ENCODE data around the gene P2RX4. TPM values are rescaled to one million over a fixed set of nuclear protein-coding genes. Genes with fewer than 3 reads are reported as not detected.
A peak's percentile ranks its signal among the peaks of the same experiment; 100 is the strongest.

P2RX4 gene
- total RNA-seq, 3 donors from 2014 or later, result 62.9 to 114 (median 86.9) TPM

GRCh38 chr12:121238604-121239350 is 28.8 kb downstream of the P2RX4 start:
- H3K27me3 ChIP-seq, result no peaks in the 10 kb centered on the region
- TF ChIP-seq POLR2AphosphoS5 (IDR thresholded peaks at IDR 0.05) (no peak), POLR2A (IDR thresholded peaks at IDR 0.05) (no peak), CTCF (IDR thresholded peaks at IDR 0.05) (no peak)
- peak overlapping the region; percentile 26 to 84 for H3K27ac ChIP-seq
- no peaks in the 10 kb centered on the region for H3K9me3 ChIP-seq
- H3K4me3 ChIP-seq, result no peak overlapping the region
- no peaks in the 10 kb centered on the region for H3K4me1 ChIP-seq
- intact Hi-C loops (cut with DNase I; ENCODE audit: low total_unique reads), result no loop called here
- H3K36me3 ChIP-seq, result peaks cover under 1% of the 10 kb centered on the region
- DNase-seq (ENCODE audit: low spot score in 2 of 2), result no peak

GRCh38 chr12:121239351-121240061 is 29.6 kb downstream of the P2RX4 start:
- peak overlapping the region; percentile 26 to 84 for H3K27ac ChIP-seq
- H3K36me3 ChIP-seq, result no peaks in the 10 kb centered on the region
- TF ChIP-seq POLR2AphosphoS5 (IDR thresholded peaks at IDR 0.05) (no peak), POLR2A (IDR thresholded peaks at IDR 0.05) (no peak), CTCF (IDR thresholded peaks at IDR 0.05) (no peak)

GRCh38 chr12:121240062-121240420 is 30.1 kb downstream of the P2RX4 start:
- H3K27me3 ChIP-seq, result no peaks in the 10 kb centered on the region
- peak overlapping the region in 2 of 3 donors; percentile 46 to 63 for H3K4me3 ChIP-seq
- no peaks in the 10 kb centered on the region for H3K9me3 ChIP-seq
- intact Hi-C loops (cut with DNase I; ENCODE audit: low total_unique reads), result no loop called here
- no peak for DNase-seq (ENCODE audit: low spot score in 2 of 2)
- peak overlapping the region; percentile 26 to 84 for H3K27ac ChIP-seq
- H3K4me1 ChIP-seq, result no peaks in the 10 kb centered on the region
- TF ChIP-seq POLR2AphosphoS5 (IDR thresholded peaks at IDR 0.05) (no peak), CTCF (IDR thresholded peaks at IDR 0.05) (no peak), POLR2A (IDR thresholded peaks at IDR 0.05) (no peak)
- H3K36me3 ChIP-seq, result no peaks in the 10 kb centered on the region

More at GRCh38 chr12:121239351-121240061, 29.6 kb downstream of the P2RX4 start:
- no peaks in the 10 kb centered on the region for H3K27me3 ChIP-seq
- H3K4me3 ChIP-seq, result peak overlapping the region in 1 of 3 donors; percentile 63
- H3K9me3 ChIP-seq, result no peaks in the 10 kb centered on the region
- H3K4me1 ChIP-seq, result no peaks in the 10 kb centered on the region
- intact Hi-C loops (cut with DNase I; ENCODE audit: low total_unique reads), result no loop called here
- no peak for DNase-seq (ENCODE audit: low spot score in 2 of 2)

GRCh38 chr12:121240484-121241101 is 30.7 kb downstream of the P2RX4 start:
- TF ChIP-seq POLR2AphosphoS5 (IDR thresholded peaks at IDR 0.05) (peak in 2 of 3 donors; percentile 36 to 40), CTCF (IDR thresholded peaks at IDR 0.05) (no peak), POLR2A (IDR thresholded peaks at IDR 0.05) (no peak)
- Histone ChIP-seq H3K27ac (peak overlapping the region; percentile 80 to 84), H3K27me3 (no peaks in the 10 kb centered on the region), H3K4me3 (peak overlapping the region; percentile 20 to 63 (median 46)), H3K36me3 (no peaks in the 10 kb centered on the region), H3K4me1 (no peaks in the 10 kb centered on the region), H3K9me3 (no peaks in the 10 kb centered on the region)
- peak; percentile 71 to 78 for DNase-seq (ENCODE audit: low spot score in 2 of 2)
- intact Hi-C loops (cut with DNase I; ENCODE audit: low total_unique reads), result no loop called here
